G401.6 (cell line): ENCODE data around the gene KIRREL3.

Experiments used
- FAIRE-seq: peaks from 2 replicates; lab custom pipeline; 2012; peaks lifted over from hg19 to GRCh38; lab: Jason Lieb, UNC

KIRREL3 gene

GRCh38 chr11:126782810-126783209, 217.8 kb downstream of the KIRREL3 start:
- FAIRE-seq: no peak

DNA sequence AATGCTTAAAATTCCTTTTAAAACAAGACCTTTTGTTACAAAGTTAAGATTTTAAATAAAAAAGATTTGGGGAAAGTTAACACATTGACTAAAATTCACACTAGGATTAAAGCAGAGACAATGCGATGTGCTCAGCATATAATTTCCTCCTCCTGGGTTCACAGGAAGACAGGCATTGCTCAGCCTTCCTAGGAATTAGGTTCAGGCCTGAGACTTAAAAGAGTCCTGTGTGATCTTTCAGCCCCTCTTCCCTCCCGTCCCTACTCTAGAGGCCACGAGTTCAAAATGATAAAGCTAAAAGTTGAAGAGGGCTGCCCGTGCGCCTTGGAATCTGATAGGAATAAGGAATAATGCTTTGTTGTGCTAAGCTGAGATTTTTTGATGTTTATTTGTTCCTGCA, 218.6 kb downstream of the KIRREL3 start:
- FAIRE-seq: no peak

DNA sequence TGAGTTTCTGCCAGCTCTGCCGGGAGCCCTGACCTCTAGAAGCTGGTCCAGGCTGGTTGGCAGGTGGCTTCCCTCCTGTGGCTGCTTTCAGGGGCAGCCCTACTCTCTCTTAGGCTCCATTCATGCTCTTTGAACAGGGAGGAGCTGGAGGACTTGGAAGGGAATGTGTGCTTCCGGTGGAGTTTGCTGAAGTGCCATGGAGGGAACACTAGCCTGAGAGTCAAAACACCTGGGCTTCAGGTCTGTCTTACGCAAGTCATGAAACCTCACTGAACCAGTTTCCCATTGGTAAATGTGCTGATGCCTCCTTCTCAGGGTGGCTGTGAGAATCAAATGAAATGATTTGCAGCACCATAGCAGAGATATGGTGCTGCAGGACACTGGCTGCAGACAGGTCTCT, 224.5 kb downstream of the KIRREL3 start:
- no peak for FAIRE-seq

DNA sequence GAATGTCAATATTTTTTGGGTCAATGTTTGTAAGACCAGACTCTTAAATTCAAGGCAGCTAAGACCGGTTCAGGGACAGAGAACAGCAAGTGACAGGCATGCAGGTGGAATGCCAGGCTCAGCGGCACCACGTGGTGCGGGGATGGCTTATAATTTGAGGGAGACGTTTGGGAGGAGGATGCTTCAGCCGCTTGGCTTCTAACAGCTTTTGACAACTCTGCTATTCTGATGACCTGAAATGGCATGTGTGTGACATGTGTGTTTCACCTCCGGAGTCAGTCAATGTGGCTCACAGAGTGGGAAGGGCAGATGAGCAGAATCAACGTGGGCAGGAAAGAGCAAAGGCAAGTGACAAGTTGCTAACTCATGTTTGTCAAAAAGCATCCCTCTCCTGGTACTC, 228.3 kb downstream of the KIRREL3 start:
- no peak for FAIRE-seq

DNA sequence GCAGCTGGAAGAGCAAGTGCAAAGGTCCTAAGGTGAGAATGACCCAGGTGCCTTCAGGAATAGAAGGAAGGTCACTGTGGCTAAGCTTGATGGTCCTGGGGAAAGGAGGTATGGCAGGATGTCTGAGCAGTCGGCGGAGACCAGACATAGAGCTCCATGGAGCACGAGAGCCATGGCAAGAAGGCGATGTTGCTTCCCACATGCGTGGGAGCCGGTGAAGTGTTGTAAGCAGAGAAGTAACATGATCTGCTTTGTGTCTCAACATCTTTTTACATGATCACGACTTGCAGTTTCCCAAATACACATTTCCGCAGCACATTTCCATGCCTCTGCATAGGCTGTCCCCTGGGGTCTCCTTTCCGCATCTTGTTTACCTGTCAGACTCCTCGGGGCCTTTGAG, 231.9 kb downstream of the KIRREL3 start:
- no peak for FAIRE-seq

DNA sequence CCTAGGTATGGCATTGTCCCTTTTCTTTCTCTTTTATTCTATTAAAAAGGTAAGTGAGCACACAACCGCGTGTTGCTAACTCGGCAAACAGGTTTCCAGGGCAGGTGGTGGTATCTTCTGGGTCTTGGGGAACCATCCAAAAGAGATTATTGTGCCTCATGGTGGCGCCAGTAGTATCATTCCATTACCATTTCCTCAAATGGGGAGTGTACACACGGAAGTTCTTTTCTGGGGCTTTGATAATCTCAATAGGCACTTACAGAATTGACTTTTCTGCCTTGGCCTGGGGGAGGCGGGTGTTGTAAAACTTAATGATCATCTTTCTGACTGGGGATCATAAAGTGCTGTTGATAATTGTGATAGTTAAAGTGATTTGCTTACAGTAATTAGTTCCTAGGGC, 234.1 kb downstream of the KIRREL3 start:
- FAIRE-seq: no peak

DNA sequence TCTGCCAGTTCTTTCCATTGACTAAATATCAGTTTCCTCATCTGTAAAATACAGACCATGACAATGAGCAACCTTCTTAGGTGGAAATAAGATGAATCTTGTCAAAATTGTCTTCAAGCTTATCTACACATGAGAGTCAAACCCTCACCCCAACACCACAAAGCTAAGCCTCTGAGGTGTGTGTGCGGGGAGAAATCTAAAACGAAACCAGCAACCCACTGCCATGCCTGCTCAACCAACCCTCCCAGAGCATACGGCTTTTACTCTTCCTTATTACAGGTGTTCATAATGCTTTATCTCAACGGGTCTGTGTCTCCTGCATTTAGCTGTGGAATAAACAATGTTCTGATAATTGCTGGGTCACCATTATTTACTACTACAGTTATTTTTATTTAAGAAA, 235.4 kb downstream of the KIRREL3 start:
- FAIRE-seq: no peak

DNA sequence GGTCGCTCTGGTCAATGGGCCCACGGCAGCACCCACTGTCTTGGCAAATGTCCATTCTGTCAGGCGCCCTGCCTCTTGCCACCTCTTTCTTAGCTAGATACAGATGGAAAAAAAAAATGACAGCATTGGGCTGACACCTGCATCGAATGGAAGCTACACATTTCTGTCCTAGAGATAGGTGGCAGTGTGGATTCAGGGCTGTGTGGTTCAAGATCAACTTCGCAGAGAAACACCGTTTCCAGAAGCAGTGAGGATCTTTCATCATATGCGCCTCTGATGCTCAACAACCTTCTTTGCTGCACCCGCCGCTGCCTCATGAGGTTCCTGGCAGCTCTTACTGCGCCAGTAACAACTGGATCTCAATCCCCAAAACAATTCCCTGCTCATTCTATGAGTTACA, 236.3 kb downstream of the KIRREL3 start:
- FAIRE-seq: no peak

- no peak for FAIRE-seq
These were observed 243.7 kb downstream of the KIRREL3 start for GRCh38 chr11:126756855-126757254.

- no peak for FAIRE-seq
These were observed 244.1 kb downstream of the KIRREL3 start for GRCh38 chr11:126756421-126756820.

GRCh38 chr11:126755526-126755925, 245.0 kb downstream of the KIRREL3 start:
- no peak for FAIRE-seq

DNA sequence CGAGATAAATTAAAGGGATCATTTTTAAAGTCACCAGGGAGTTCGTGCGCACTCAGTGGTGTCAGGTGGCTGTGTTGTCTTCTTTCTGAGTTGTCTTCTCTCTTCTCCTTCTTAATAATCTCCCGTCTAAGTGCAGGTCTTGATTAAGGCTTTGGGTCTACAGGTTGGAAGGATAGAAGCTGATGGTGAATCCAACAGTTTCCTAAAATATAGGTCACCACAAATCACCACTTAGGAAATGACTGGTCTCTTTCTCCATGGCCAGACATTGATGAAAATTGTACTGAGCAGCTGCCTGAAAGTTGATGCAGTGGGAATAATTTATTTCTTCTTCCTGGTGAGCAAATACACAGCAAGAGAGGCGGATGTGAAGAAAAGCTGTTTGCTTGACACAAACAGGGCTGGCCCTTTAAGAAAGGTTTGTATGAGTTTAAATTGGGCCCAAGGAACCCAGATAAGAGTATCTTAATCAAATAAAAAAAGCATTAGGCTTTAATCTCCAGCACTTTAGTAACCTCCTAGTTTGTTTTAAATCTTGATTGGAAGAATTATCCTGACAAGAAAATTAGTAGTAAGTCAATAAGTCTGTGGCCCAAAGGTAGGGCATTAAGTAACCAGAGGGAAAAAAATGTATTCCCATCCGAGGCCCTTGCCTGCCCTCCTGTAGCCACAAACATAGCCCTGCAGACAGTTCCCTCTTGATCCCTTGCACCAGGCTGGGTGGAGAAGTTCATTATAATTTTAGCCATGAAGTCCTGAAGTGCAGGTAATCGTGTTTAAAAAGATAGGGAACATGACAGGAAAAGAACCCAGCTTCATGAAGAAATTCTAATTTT, 245.8 kb downstream of the KIRREL3 start:
- FAIRE-seq: no peak

GRCh38 chr11:126753990-126754389, 246.6 kb downstream of the KIRREL3 start:
- FAIRE-seq: no peak

GRCh38 chr11:126751242-126751641, 249.3 kb downstream of the KIRREL3 start:
- no peak for FAIRE-seq

DNA sequence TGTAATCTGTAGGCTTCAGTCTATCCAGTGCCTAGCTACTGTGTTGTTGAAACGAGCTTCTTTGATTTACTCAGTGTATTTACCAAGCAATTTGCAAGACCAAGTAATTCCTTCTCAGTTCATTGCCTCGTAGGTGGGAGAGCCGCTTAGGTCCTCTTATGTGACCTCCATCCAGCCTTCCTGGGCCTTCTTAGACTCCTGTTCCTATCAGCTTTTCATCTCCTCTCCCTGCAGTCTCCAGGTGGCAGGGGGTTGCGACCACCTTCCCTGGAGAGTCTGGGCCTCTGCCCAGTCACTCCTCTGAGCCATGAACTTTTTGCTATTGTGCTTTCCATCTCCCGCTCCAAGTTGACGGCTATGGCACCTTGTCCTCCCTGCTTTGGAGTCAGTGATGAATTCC, 251.8 kb downstream of the KIRREL3 start:
- FAIRE-seq: no peak

- FAIRE-seq: no peak
These were observed 252.3 kb downstream of the KIRREL3 start for GRCh38 chr11:126748100-126748791.

GRCh38 chr11:126747315-126747714, 253.3 kb downstream of the KIRREL3 start:
- FAIRE-seq: no peak

DNA sequence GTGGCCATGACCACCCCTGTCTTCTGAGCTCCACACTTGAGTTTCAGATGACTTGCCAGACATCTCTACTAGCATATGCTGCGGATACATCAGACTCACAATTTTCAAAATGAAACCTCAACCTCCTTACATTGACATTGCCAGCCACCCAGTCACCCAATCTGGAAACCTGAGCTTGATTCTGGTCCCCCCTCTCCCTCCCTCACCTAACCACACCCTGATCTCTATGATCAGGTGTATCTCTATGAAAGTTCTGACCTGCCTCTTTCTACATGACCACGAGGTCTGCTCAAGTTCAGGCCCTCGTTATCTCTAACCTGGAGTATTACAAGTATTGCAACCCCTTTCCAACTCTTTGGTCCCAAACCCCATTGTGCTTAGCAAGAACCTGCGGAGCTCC, 254.1 kb downstream of the KIRREL3 start:
- FAIRE-seq: no peak

GRCh38 chr11:126744699-126745098, 255.9 kb downstream of the KIRREL3 start:
- no peak for FAIRE-seq

DNA sequence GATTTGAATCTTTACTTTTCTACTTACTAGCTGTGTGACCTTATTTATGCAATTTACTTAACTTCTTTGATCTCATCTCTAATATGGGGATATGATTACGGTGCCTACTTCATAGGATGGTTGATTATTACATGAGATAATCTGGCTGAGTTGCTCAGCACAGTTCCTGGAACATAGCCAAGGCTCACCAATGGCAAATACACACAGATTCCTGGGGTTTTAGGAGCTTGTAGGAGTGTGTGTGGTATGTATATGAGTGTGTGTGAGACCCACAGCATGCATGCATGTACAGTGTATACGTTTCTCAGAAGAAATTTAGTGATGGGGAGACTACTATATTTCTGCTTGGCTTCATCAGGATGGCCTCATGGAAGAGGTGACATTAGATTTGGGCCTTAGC, 256.9 kb downstream of the KIRREL3 start:
- FAIRE-seq: no peak

DNA sequence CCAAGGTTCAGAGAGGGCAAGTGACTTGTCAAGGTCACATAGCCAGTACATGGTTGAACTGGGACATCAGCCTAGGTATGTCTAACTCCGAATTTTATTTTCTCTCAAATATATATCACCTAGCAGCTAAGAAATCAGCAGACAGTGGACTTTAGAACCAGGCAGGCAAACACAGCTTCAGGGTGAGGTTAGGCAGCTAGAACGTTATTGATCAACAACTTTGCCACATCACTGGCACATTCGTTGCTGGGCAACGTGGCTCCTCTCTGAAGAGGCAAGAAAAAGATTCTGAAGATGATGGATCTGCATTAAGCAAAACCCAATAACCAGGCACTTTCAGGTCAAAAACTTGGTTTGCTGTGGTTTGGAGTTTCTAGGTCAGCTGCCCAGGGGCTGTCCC, 258.0 kb downstream of the KIRREL3 start:
- no peak for FAIRE-seq

DNA sequence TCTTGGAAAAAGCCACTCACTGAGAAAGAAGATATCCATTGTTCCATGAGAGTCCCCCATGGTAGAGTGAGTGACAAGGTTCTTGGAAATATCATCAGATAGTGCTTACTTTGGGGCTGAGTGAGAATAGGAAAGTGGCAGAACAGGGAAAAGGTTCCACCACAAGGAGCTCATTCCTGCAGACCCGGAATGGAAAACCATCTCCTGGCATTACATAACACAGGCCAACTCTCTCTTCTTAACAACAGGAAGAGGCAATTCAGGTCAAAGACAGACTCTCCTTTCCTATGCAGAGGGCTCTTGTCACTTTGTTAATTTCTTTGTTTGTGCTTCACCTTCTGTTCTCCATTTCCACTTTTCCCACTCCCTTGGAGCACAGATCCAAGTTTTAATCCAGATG, 259.7 kb downstream of the KIRREL3 start:
- FAIRE-seq: no peak

DNA sequence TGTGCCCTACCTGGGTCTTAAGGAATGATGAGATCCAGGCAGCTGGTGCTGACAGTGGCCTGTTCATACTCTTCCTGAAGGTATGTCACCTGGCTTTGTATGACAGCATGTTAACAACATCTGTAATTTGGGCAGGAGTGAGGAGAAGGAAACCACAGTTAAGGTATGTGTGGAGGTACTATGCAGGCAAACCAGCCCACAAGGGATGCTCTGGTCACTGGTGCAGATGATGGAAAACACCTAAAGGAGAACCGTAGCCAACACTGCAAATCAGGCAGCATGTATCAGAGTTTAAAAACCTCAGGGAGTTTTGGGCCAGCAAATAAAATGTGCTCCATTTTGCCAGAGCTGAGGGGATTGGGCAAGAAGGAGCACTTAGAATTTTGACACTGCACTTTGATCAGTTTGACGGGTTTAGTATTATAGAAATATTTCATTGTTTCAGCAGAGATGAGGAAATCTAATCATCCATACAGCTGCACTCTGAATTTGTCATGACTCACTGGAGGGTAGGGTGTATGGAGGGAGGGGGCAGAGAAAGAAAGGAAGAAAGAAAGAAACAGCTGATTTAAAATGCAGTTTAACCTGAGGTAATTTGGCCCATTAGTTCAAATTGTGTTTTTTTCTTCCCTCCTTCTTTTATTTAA, 260.9 kb downstream of the KIRREL3 start:
- no peak for FAIRE-seq
